Spleen (tissue), 13 donors: Measurements from ENCODE around the gene FLACC1. TPM values are rescaled to one million over a fixed set of nuclear protein-coding genes. Genes with fewer than 3 reads are reported as not detected.
A peak's percentile ranks its signal among the peaks of the same experiment; 100 is the strongest.

Source experiments
- DNase-seq: peaks from one replicate; pipeline ENCODE4 v3.0.0-alpha.2; 2020
- H3K27ac ChIP-seq, 8 donors: fragments of 200-600 bp; sonication (generic) in 7 of 8; 1 replicate in 4 of 8; 2 replicates in 4 of 8; pipeline versions ENCODE4 v1.5.0 to v1.8.0; 2016 to 2021; ENCODE audit warnings: inconsistent platforms in 4 of 8, mild to moderate bottlenecking in 4 of 8, moderate library complexity in 1 of 8
- H3K27me3 ChIP-seq, 7 donors: fragments of 200-600 bp; sonication (generic) in 6 of 7; replicated peaks in 1 of 7; 1 replicate in 4 of 7; 2 replicates in 3 of 7; pipeline versions ENCODE4 v1.5.0 to v1.8.0; 2016 to 2021; ENCODE audit warnings: inconsistent platforms in 3 of 7, mild to moderate bottlenecking in 1 of 7
- H3K36me3 ChIP-seq, 6 donors: fragments of 200-600 bp; sonication (generic) in 5 of 6; 1 replicate in 4 of 6; 2 replicates in 2 of 6; pipeline versions ENCODE4 v1.5.0 to v1.8.0; 2016 to 2021; ENCODE audit warnings: inconsistent platforms in 2 of 6
- H3K4me1 ChIP-seq, 6 donors: fragments of 200-600 bp; sonication (generic) in 5 of 6; 1 replicate in 3 of 6; 2 replicates in 3 of 6; pipeline versions ENCODE4 v1.5.0 to v1.8.0; 2016 to 2021; ENCODE audit warnings: inconsistent platforms in 3 of 6
- H3K4me3 ChIP-seq, 8 donors: fragments of 200-600 bp; sonication (generic) in 7 of 8; 1 replicate in 4 of 8; 2 replicates in 4 of 8; pipeline versions ENCODE4 v1.5.0 to v1.8.0; 2016 to 2021; ENCODE audit warnings: inconsistent platforms in 4 of 8, mild to moderate bottlenecking in 4 of 8, moderate library complexity in 2 of 8
- H3K9me3 ChIP-seq, 8 donors: fragments of 200-600 bp; sonication (generic) in 7 of 8; 1 replicate in 4 of 8; 2 replicates in 4 of 8; pipeline versions ENCODE4 v1.5.0 to v1.8.0; 2016 to 2021; ENCODE audit warnings: inconsistent platforms in 4 of 8
- POLR2A ChIP-seq, 3 donors: fragments of 450-650 bp; IDR thresholded peaks; one replicate each; pipeline ENCODE4 v1.5.1; 2017; ENCODE audit warnings: antibody characterized with exemption in 3 of 3, mild to moderate bottlenecking in 1 of 3
- POLR2AphosphoS5 ChIP-seq, 3 donors: sonication (generic); formaldehyde crosslinking; IDR thresholded peaks; one replicate each; pipeline ENCODE4 v1.5.1; 2017; ENCODE audit warnings: antibody characterized with exemption in 3 of 3
- WGBS, 5 donors: extraction: QIAGEN DNeasy Blood & Tissue Kit in 3 of 5; methylation state at CpG; one replicate each; pipeline versions ENCODE4 v1.1.5 to v1.1.7; 2013 to 2018; 5-methylcytosine and 5-hydroxymethylcytosine counted together
- intact Hi-C: fragments of 100-400 bp; cut with DNase I; formaldehyde crosslinking; loops from one replicate; pipeline ENCODE4 v1.15.0; 2023; ENCODE audit warnings: low total_unique reads
- long read RNA-seq, 2 donors: transcript quantifications; one replicate each; lab custom pipeline, GENCODE V29; 2026
- polyA plus RNA-seq, 3 donors: library from polyadenylated mRNA; stranded (reverse); fragments of 200-250 nt; gene quantifications; one replicate each; pipeline ENCODE4 v1.2.1, GENCODE V29; 2013
- total RNA-seq, 7 donors: library from RNA; depleted of rRNA in 3 of 7; stranded (reverse); fragments of >200 nt in 3 of 7; fragmentation: NEBNext Ultra II Directional in 4 of 7; extraction: Animal tissue kit (Norgen Biotek cat#: 25700) in 4 of 7; gene quantifications; one replicate each; pipeline versions ENCODE4 v1.1.0 to v1.2.1, GENCODE V29; 2016 to 2021
- TF ChIP-seq, protein P1 (sequence below), 11 experiments: fragments of 200-600 bp in 7 of 11; fragments of 450-650 bp in 4 of 11; sonication (generic) in 4 of 11; IDR thresholded peaks in 8 of 11; conservative IDR thresholded peaks in 3 of 11; 1 replicate in 7 of 11; 2 replicates in 4 of 11; pipeline versions ENCODE4 v1.4.0 to v1.8.0; 2016 to 2021; ENCODE audit warnings: antibody characterized with exemption in 11 of 11, inconsistent platforms in 4 of 11, mild to moderate bottlenecking in 1 of 11
- donor health status: healthy with polysubstance abuse.
- donor health status: DM: no; HTN: no; CAD: no; lungs with moderate emphysema.
- donor health status: DM: no; HTN: no; CAD: no.
- donor health status: Bipolar disorder and iron deficiency.
- donor health status: healthy.
- donor health status: DM: no; HTN: no; CAD: no.
- donor health status: DM: yes; HTN: yes; CAD: no.

Gene FLACC1, protein sequence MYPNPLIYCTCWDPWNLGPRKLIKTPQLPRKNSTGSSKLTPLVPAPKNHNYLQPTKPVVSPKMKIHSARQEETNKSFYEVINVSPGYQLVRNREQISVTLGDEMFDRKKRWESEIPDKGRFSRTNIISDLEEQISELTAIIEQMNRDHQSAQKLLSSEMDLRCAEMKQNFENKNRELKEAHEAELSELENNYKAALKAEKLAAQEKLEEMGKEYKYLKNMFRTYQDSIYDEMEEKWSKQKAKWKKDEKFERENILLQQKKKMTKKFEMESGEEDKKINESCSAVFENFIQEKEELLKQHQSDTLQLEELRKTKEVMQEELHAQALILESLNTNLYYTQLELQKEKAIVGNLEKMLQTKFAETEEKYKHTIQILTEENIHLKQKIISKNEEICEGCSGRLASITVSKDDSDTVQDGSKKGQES
- total RNA-seq = 1 to 10 TPM; 2.0 to 5.7 (median 3.7) TPM
- polyA plus RNA-seq = under 1 TPM; 0.30 to 0.50 (median 0.32) TPM
- long read RNA-seq, donor 1 = 0 reads
- long read RNA-seq, donor 2 = 0 reads

DNA sequence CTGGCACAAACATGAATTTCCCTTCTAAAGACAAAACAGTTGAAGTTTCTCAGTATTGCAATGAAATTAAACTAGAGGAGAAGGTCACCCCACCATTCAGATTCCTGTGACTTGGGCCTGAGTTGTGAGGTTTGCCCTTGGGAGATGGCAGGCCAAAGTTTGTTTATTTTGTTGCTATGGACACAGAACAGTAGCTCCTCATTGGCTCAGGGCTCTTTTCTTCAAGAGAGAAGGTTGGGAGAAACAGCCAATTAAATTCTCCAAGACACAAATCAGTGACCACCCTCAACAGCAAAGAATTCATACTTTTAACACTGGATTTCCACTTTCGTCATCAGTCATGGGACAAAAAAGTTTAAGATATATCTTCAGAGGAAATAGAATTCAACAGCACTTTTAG is at the start of gene FLACC1:
Gene FLACC1, minus strand, starts transcription at position 125 of the 400 bp plus-strand sequence. CDS start 5,941 bp downstream, outside the sequence.
- intact Hi-C loops = no loop called here
- Histone ChIP-seq H3K27me3 (no peaks in the 10 kb centered on the region), H3K9me3 (no peaks in the 10 kb centered on the region), H3K27ac (peak within 1 kb of the TSS in 3 of 8 donors; percentile 2 to 55 (median 35)), H3K4me1 (no peaks in the 10 kb centered on the region), H3K36me3 (peaks cover 0 to 23% (median 0%) of the 10 kb centered on the region in 6 donors), H3K4me3 (no peak within 1 kb of the TSS)
- WGBS, 5 donors = 64 to 84% (median 78%) methylated on average over 1 of the region's 1 CpG
- TF ChIP-seq, protein P1, sequence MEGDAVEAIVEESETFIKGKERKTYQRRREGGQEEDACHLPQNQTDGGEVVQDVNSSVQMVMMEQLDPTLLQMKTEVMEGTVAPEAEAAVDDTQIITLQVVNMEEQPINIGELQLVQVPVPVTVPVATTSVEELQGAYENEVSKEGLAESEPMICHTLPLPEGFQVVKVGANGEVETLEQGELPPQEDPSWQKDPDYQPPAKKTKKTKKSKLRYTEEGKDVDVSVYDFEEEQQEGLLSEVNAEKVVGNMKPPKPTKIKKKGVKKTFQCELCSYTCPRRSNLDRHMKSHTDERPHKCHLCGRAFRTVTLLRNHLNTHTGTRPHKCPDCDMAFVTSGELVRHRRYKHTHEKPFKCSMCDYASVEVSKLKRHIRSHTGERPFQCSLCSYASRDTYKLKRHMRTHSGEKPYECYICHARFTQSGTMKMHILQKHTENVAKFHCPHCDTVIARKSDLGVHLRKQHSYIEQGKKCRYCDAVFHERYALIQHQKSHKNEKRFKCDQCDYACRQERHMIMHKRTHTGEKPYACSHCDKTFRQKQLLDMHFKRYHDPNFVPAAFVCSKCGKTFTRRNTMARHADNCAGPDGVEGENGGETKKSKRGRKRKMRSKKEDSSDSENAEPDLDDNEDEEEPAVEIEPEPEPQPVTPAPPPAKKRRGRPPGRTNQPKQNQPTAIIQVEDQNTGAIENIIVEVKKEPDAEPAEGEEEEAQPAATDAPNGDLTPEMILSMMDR (IDR thresholded peaks at IDR 0.05 in 8 of 11, conservative IDR thresholded peaks at IDR 0.05 in 3 of 11) = no peak
- TF ChIP-seq POLR2A (IDR thresholded peaks at IDR 0.05) (no peak), POLR2AphosphoS5 (IDR thresholded peaks at IDR 0.05) (no peak)
- no peak for DNase-seq

DNA sequence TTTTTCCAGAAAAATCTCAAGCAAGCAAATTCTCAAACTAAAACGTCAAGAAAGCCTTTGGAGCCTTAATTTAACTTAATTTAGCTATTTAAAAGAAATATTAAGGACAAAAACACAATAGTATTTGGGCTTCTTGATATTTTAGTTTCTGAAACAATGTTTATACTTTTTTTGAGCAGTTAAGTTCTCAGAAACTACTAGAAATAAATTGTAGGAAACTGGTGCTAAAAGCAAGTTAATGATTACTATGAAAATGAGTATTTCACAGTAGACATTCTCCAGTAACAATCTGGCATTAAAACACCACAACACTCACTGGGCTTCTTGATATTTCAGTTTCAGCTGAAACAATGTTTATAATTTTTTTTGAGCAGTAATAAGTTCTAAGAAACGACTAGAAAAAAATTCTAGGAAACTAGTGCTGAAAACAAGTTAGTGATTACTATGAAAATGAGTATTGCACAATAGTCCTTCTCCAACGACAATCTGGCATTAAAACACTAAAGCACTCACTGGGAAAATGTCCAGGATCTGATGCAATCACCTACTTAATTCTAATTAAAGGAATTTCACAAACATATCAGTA is 49.0 kb upstream of the FLACC1 start:
- TF ChIP-seq POLR2AphosphoS5 (IDR thresholded peaks at IDR 0.05) (no peak), POLR2A (IDR thresholded peaks at IDR 0.05) (no peak)
- TF ChIP-seq, protein P1 (IDR thresholded peaks at IDR 0.05 in 8 of 11, conservative IDR thresholded peaks at IDR 0.05 in 3 of 11) = no peak
- peak overlapping the region in 1 of 8 donors; percentile 11 for H3K27ac ChIP-seq
- H3K9me3 ChIP-seq = no peaks in the 10 kb centered on the region
- peaks cover 0 to 59% (median 25%) of the 10 kb centered on the region in 6 donors for H3K4me1 ChIP-seq
- no peak overlapping the region for H3K4me3 ChIP-seq
- H3K36me3 ChIP-seq = peaks cover 0 to 10% (median 0%) of the 10 kb centered on the region in 6 donors
- WGBS, 5 donors = 26 to 43% (median 33%) methylated on average over 3 of the region's 3 CpGs
- no peak for DNase-seq
- intact Hi-C loops = no loop called here
- no peaks in the 10 kb centered on the region for H3K27me3 ChIP-seq

DNA sequence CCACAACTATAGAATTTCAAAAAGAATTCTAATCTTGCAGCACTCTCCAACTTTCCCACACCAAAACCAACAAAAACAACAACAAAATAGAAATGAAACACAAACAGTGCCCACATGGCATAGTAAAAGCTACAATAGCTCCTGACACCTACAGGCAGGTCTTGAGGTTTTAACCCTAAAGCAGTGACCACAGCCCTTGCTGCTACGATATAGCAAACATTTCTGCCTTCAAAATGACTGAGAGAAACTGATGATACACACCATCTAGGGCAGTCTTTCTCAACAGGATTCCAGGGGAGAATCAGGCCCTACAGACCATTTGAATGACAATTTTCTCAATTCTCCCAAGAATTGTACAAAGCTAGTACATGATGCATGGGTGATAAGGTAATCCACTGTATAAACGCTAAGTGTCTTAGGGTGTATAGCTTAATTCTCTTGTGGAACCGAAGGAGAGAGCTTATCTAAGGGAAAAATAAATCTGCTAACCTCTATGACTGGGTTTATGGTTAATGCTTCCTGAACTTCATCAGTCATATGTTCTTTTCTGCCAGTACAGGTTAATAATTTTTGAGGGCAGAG is 47.6 kb upstream of the FLACC1 start:
- WGBS, 5 donors = 56 to 78% (median 73%) methylated on average over 3 of the region's 3 CpGs
- Histone ChIP-seq H3K27ac (no peak overlapping the region), H3K36me3 (peaks cover 0 to 15% (median under 1%) of the 10 kb centered on the region in 6 donors), H3K9me3 (no peaks in the 10 kb centered on the region), H3K27me3 (no peaks in the 10 kb centered on the region), H3K4me1 (peaks cover 0 to 61% (median 25%) of the 10 kb centered on the region in 6 donors), H3K4me3 (no peak overlapping the region)
- intact Hi-C loops = no loop called here
- TF ChIP-seq, protein P1 (IDR thresholded peaks at IDR 0.05 in 8 of 11, conservative IDR thresholded peaks at IDR 0.05 in 3 of 11) = no peak
- TF ChIP-seq POLR2AphosphoS5 (IDR thresholded peaks at IDR 0.05) (no peak), POLR2A (IDR thresholded peaks at IDR 0.05) (no peak)
- DNase-seq = no peak
